Fibroblast of skin of scalp (primary cell): Measurements from ENCODE around the gene JAKMIP1.

Experiments
- DNase-seq: peaks from one replicate; pipeline ENCODE4 v3.0.0-alpha.2; 2013

JAKMIP1 gene

GRCh38 chr4:5988086-5988845 is 212.1 kb downstream of the JAKMIP1 start:
- DNase-seq = no peak

DNA sequence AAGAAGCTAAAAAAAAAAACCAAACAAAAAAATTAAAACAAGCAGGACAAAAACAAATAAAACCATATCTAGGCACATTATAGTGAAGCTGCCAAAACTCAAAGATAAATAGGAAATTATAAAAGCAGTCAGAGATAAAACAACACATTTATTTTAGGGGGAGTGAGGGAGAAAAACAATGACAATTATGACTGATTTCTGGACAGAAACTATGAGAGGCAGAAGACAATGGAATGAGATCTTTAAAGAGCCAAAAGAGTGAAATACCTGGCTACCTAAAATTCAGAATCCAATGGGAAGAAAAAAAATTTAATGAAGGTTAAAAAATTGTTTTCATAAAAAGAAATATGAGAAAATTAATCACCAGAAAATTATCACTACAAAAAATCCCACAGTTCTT is 215.5 kb downstream of the JAKMIP1 start:
- no peak for DNase-seq

- no peak for DNase-seq
These were observed 218.0 kb downstream of the JAKMIP1 start for GRCh38 chr4:5982156-5982973.

GRCh38 chr4:5980436-5981155 is 219.8 kb downstream of the JAKMIP1 start:
- no peak for DNase-seq

- no peak for DNase-seq
These were observed 220.4 kb downstream of the JAKMIP1 start for GRCh38 chr4:5979981-5980380.

DNA sequence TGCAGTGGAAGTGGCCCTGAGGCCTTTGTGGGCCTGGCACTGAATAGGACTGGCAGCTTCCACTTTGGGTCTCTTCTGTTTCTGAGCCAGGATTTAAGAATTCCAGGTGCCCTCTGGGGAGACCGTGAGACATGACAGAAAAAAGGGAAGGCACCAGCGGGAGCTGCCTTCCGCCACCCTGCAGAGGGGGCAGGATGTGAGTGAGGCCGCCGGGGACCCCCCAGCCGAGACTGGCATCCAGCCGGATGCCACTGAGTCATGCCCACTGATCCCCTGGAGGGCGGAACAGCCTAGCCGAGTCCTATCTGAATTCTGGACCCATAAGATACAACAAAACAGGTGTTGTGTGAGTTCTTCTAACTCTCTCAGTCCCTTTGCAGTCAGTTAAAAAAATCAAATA is 223.4 kb downstream of the JAKMIP1 start:
- no peak for DNase-seq

DNA sequence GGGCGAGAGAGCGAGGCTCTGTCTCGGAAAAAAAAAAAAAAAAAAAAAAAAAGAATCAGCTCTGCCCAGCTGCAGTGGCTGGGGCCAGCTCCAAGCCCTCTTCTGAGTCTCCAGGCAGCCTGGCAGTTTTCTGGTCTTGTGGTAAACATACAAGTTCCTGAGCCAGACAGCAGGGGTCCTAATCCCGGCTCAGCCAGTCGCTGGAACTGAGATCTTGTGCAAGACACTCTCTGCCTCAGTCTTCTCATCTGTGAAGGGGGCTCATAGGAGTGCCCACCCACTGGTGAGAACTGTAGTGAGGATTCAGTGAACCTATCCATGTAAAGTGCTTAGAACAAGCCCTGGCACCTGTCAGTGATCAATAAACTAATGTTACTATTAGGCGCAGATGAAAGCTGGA is 223.9 kb downstream of the JAKMIP1 start:
- no peak for DNase-seq
